BJ (cell line): Measurements from ENCODE around the gene BSDC1. TPM values are rescaled to one million over a fixed set of nuclear protein-coding genes. Genes with fewer than 3 reads are reported as not detected.
A peak's percentile ranks its signal among the peaks of the same experiment; 100 is the strongest.
"Not testable (repeated sequence)": the region's sequence is repeated elsewhere in the genome, so short reads cannot be mapped to it uniquely, and the experiment has no call there.

Experiments used
- CTCF ChIA-PET: fragments of 350-600 bp; formaldehyde crosslinking; extraction: SDS; loops from one replicate; lab custom pipeline; 2021; ENCODE audit warnings: antibody characterized with exemption, inconsistent platforms; lab: Yijun Ruan, JAX
- POLR2A ChIA-PET: fragments of 300-600 bp; sonication (Branson Sonifier 250); formaldehyde crosslinking; extraction: SDS; loops from one replicate; lab custom pipeline; 2021; ENCODE audit warnings: antibody characterized with exemption; lab: Charles Lee
- DNase-seq: peaks from one replicate; pipeline ENCODE4 v3.0.0-alpha.2; 2011; ENCODE audit warnings: low read depth
- H3K27me3 ChIP-seq: 2 replicates; pipeline ENCODE4 v1.6.0; 2011; ENCODE audit warnings: low read length; ENCODE audit not compliant: control insufficient read depth, insufficient read depth
- H3K36me3 ChIP-seq: 2 replicates; pipeline ENCODE4 v1.5.1; 2011; ENCODE audit warnings: low read length; ENCODE audit not compliant: control insufficient read depth, insufficient read depth
- H3K4me3 ChIP-seq: 2 replicates; pipeline ENCODE4 v1.5.1; 2011; ENCODE audit warnings: low read depth, mild to moderate bottlenecking, control low read depth, low read length
- polyA plus RNA-seq: library from polyadenylated mRNA; depleted of rRNA; stranded (reverse); fragments of >200 nt; gene quantifications from 2 replicates; pipeline ENCODE4 v1.2.3, GENCODE V29; 2011
- TF ChIP-seq, protein P1 (sequence below): IDR thresholded peaks from 2 replicates; pipeline ENCODE4 v1.5.1; 2011; ENCODE audit warnings: low read depth, mild to moderate bottlenecking, control low read depth, inconsistent platforms, low read length, moderate library complexity; ENCODE audit not compliant: insufficient read depth

Gene BSDC1
- polyA plus RNA-seq, 1 experiment = 74.1 TPM

DNA sequence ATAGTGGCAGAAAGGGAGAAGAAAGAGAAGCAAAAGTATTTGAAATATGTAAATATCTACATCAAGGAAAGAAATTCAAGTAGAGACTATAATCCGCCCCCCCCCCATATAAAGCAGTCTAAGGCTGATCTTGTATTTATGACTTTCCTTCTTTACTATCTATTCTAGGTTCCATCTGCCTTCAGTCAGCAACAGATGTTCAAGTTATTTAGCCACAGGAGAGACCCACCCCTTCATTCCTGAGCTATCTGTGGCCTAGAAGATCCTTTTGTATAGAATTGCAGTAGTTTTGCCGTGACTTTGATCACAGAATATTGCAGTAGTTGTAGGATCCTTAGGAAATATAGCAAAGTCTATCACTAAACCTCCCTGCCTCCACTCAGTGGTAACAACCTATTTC is 10.7 kb upstream of the BSDC1 start:
- H3K27me3 ChIP-seq = peaks cover 4% of the 10 kb centered on the region
- no peak overlapping the region for H3K4me3 ChIP-seq
- CTCF ChIA-PET = interaction anchor here (1.5 kb wide), 1 partner anchor 9 kb away, joined by 11 read pairs; no protein-coding TSS in a partner anchor
- H3K36me3 ChIP-seq = no peaks in the 10 kb centered on the region
- POLR2A ChIA-PET = interaction anchor here (0.6 kb wide), 1 partner anchor 256 kb away, joined by 7 read pairs; no protein-coding TSS in a partner anchor
- peak; percentile 45 for DNase-seq
- TF ChIP-seq, protein P1, sequence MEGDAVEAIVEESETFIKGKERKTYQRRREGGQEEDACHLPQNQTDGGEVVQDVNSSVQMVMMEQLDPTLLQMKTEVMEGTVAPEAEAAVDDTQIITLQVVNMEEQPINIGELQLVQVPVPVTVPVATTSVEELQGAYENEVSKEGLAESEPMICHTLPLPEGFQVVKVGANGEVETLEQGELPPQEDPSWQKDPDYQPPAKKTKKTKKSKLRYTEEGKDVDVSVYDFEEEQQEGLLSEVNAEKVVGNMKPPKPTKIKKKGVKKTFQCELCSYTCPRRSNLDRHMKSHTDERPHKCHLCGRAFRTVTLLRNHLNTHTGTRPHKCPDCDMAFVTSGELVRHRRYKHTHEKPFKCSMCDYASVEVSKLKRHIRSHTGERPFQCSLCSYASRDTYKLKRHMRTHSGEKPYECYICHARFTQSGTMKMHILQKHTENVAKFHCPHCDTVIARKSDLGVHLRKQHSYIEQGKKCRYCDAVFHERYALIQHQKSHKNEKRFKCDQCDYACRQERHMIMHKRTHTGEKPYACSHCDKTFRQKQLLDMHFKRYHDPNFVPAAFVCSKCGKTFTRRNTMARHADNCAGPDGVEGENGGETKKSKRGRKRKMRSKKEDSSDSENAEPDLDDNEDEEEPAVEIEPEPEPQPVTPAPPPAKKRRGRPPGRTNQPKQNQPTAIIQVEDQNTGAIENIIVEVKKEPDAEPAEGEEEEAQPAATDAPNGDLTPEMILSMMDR = no peak

DNA sequence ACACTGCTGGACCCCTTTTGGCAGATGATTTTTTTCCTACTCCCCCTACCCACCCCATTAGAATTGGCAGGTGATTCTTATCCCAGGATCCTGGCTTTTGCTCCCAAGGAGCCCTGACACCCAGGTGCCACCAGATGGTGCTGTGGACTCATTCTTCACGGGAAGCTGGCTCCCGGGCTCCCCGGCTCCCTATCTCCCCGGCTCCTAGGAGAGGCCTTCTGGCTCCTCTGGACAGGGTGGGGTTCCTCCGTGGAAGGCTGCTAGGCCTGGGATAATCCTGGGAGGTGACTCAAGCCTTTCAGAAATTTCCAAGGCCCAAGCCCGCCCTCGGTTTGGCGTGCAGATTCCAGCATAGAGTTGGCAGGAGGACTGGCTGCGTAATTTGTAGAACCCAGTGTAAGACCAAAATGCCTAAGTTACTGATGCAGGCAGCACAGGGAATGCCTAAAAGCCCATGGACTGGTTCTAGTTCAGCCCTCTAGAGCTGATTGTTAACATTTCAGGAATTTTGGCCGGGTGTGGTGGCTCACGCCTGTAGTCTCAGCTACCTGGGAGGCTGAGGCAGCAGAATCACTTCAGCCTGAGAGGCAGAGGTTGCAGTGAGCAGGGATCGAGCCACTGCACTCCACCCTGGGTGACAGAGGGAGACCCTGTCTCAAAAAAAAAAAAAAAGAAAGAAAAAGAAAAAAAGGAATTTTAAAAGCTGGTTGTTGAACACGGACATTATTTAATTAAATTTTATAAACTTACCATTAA is 6.8 kb upstream of the BSDC1 start:
- POLR2A ChIA-PET = no interaction called here
- H3K4me3 ChIP-seq = no peak overlapping the region

DNA sequence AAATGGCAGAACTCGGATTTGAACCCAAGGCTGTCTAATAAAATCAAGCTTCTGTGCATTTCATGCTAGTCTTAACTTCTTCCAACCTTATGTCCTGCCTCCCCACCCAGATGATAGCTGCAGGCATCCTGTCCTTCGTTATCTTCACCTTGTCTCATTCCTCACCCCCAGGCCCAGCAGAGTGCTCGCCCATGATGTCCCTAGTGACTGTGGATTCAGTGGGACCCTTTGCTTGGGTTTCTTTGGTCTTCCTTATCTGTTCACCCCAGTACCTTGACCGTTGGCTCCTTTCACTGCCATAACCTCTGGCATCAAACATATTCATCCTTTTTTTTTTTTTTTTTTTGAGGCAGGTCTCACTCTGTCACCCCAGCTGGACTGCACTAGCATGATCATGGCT is 5.6 kb upstream of the BSDC1 start:
- ChIA-PET CTCF (interaction anchor here (0.6 to 5.3 kb wide), 14 partner anchors 12 to 374 kb away, joined by 3 to 120 read pairs (median 4); no protein-coding TSS in a partner anchor), POLR2A (no interaction called here)
- no peak overlapping the region for H3K4me3 ChIP-seq
- H3K36me3 ChIP-seq = no peaks in the 10 kb centered on the region
- TF ChIP-seq, protein P1 = no peak
- H3K27me3 ChIP-seq = no peaks in the 10 kb centered on the region
- DNase-seq = no peak

More for the DNA sequence above, 6.8 kb upstream of the BSDC1 start:
- Histone ChIP-seq H3K27me3 (no peaks in the 10 kb centered on the region), H3K36me3 (no peaks in the 10 kb centered on the region)
- TF ChIP-seq, protein P1 = peak; percentile 93
- CTCF ChIA-PET = interaction anchor here (0.6 to 5.3 kb wide), 23 partner anchors 12 to 685 kb away, joined by 3 to 120 read pairs (median 4); no protein-coding TSS in a partner anchor
- DNase-seq = peak; percentile 83

DNA sequence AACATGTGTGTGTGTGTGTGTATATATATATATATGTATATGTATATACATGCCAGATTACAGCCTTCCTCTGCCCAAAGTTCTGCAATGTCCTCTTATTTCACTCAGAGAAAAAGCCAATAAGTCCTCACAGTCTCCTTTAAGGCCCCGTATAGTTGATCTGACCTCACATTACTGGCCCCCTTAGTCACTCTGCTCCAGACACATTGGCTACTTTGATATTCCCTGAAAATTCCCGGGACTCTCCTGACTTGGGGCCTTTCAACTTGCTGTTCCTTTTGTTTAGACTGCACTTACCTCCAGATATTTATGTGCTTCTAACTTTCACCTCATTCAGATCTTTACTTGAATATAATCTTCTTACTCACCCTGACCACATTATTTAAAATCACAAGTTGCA is 4.2 kb upstream of the BSDC1 start:
- CTCF ChIA-PET = interaction anchor here (1.3 to 5.3 kb wide), 3 partner anchors 10 to 17 kb away, joined by 3 to 120 read pairs (median 28); no protein-coding TSS in a partner anchor
- H3K27me3 ChIP-seq = no peaks in the 10 kb centered on the region
- TF ChIP-seq, protein P1 = no peak
- no peak overlapping the region for H3K4me3 ChIP-seq
- DNase-seq = no peak
- no peaks in the 10 kb centered on the region for H3K36me3 ChIP-seq
- POLR2A ChIA-PET = no interaction called here

DNA sequence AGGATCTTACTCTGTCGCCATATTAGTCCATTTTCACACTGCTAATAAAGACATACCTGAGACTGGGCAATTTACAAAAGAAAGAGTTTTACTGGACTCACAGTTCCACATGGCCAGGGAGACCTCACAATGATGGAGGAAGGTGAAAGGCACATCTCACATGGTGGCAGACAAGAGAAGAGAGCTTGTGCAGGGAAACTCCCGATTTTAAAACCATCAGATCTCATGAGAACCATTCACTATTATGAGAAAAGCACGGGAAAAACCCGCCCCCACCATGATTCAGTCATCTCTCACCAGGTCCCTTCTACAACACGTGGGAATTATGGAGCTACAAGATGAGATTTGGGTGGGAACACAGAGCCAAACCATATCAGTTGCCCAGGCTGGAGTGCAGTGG is 2.3 kb upstream of the BSDC1 start:
- H3K36me3 ChIP-seq, H3K4me3 ChIP-seq, DNase-seq, POLR2A ChIA-PET, H3K27me3 ChIP-seq: not testable (repeated sequence)
- CTCF ChIA-PET = interaction anchor here (4.5 kb wide), 1 partner anchor 19 kb away, joined by 28 read pairs; no protein-coding TSS in a partner anchor
